GM18873 (cell line): ENCODE data around the gene LRP1-AS.

Source experiments
- ATAC-seq: cut with Tn5 transposase; IDR thresholded peaks from one replicate; pipeline ENCODE4 v1.9.1; 2021; ENCODE audit warnings: mild to moderate bottlenecking, moderate library complexity, moderate number of reproducible peaks; ENCODE audit not compliant: unreplicated experiment, low FRiP score

The LRP1-AS gene

GRCh38 chr12:57162553-57163125 lies 15.2 kb upstream of the LRP1-AS start:
- ATAC-seq, result no peak

GRCh38 chr12:57161491-57161890 lies 14.1 kb upstream of the LRP1-AS start:
- no peak for ATAC-seq

- ATAC-seq, result no peak
Observed at GRCh38 chr12:57160741-57161140, 13.3 kb upstream of the LRP1-AS start.

GRCh38 chr12:57160040-57160439 lies 12.6 kb upstream of the LRP1-AS start:
- no peak for ATAC-seq

DNA sequence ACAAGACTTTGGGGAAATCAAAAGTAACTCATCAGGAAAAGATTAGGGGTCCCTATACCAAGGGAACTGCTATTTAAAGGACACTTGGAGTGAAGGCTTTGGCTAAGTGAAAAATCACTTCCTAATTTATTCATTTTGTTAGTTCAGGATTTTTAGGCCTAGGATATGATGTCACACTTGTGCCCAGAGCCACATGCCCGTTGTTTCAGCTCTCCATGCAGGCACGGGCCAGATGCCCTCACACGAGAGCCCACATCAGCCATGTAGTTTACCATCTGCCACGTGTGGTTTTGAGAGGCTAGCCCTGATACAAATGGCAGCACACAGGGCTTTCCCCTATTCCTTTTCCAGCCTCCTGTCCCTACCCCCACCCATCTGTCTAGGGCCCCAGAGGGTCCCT lies 11.9 kb upstream of the LRP1-AS start:
- ATAC-seq, result no peak

- no peak for ATAC-seq
Observed at GRCh38 chr12:57158665-57159064, 11.2 kb upstream of the LRP1-AS start.

DNA sequence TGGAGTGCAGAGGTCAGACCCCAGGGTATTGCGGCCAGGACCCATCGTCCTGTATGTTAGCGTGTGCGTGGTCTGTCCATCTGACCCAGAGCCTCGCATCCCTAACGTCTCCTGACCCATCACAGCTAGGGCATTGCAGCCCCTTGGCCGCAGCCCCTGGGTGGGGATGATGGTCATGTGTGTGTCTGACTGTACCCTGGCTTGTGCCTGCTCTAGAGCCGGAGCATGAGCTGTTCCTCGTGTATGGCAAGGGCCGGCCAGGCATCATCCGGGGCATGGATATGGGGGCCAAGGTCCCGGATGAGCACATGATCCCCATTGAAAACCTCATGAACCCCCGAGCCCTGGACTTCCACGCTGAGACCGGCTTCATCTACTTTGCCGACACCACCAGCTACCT lies 10.8 kb upstream of the LRP1-AS start:
- ATAC-seq, result no peak

GRCh38 chr12:57157588-57158173 lies 10.3 kb upstream of the LRP1-AS start:
- ATAC-seq, result no peak

DNA sequence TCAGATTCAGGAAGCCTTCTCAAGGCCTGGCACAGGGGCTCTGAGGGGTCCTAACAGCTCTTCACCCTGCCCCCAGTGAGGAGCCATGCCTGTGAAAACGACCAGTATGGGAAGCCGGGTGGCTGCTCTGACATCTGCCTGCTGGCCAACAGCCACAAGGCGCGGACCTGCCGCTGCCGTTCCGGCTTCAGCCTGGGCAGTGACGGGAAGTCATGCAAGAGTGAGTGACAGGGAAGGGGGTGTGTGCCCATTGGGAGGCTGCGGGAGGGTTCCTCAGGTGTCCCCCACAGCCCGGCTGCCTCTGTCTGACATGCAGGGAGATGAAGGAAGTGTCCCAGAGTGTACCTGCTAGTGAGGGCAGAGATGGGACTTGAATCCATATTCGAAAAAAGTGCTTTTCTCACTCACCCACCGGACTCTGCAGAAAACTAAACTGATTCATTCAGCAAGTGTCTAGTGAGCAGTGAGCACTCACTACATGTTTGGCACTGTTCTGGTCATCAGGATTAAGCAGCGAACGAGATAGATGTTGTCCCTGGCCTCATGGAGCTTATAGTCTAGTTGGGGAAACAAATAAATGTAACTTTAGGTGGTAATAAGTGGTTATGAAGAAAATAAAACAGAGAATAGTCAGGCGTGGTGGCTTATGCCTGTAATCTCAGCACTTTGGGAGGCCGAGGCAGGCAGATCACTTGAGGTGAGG lies 9.4 kb upstream of the LRP1-AS start:
- no peak for ATAC-seq

DNA sequence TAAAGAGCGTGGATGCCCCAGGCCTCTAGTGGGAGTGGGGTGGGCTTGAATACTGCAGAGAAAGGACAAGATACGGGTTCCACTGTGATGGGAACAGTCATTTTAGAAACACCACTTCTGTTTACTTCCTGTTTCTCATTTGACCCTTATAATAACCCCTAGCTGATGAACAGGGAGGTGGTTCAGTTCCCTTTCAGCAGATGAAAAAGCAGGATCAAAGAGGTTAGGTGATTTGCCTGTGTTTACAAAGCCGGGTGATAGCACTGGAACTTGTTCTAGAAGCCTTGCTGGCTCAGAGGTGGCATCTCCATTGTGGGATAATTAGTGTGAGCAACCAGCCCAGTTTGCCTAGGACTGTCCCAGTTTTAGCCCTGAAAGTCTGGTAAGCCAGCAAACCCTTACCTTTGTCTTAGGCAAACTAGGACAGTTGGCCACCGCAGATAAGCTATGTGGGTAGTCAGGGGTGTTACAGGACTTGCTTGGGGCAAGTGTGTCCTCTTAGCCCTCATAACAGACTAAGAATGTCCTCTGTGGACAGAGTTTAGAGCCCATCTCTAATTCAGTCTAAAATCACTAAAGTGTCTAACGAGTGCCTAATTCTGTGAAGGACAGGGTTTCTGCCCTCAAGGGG lies 7.5 kb upstream of the LRP1-AS start:
- ATAC-seq, result no peak

DNA sequence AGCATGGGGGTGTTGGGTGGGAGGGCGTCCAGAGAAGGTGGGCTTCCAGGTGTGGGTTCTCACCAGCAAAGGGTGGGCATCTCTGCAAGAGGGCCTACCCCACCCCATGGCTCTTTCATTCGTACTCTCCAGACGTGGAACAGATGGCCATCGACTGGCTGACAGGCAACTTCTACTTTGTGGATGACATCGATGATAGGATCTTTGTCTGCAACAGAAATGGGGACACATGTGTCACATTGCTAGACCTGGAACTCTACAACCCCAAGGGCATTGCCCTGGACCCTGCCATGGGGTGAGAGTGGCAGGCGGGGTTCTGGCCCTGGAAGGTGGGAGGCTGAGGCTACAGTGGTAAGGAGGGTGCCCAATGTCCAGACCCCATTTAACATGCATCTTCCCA lies 6.7 kb upstream of the LRP1-AS start:
- ATAC-seq, result no peak

DNA sequence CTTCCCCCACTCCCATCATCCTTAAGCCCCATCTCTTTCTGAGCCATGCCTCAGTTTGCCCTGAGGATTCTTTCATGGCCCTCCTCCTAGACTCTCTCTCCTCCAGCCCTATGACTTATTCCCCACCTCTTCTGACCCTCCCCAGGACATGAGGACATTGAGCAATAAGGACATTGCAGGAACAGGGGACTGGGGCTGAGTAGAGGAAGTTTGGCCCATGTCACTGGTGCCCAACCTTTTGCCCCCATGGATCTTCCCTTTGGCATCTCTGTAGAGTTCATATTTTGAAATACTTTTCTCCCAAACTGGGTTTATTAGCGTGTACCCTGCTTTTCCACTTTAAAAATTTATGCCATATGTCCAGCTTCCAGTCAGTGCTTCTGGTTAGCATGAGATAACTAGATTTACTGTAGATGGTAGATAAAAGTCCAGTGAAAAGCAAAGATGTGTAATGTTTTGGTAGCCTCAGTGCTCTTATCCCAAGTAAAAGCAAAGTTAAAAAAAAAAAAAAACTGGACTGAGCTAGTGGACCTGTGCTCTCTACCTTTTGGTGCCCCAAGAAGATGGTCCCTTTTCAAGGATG lies 6.1 kb upstream of the LRP1-AS start:
- ATAC-seq, result no peak

DNA sequence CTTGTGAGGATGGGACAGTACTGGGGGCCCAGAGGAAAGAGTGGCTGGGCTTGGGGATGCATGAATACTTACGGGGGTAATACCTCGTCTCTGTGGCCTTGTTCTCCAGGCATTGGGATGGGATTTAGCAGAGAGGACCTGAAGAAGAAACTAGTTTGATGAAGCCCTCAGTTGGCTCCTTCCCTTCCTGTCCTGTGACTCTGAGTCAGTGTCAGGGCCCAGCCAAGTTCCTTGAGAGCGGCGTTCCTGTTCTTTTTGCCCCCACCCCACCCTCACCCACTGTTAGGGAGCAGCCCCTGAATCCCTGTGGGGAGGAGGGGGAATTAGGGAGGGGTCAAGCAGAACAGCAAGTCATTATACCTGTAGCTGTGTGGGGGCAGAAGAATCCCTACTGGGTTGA lies 5.2 kb upstream of the LRP1-AS start:
- no peak for ATAC-seq

- ATAC-seq, result no peak
Observed at GRCh38 chr12:57151741-57152630, 4.6 kb upstream of the LRP1-AS start.

- ATAC-seq, result no peak
Observed at GRCh38 chr12:57150400-57151000, 3.1 kb upstream of the LRP1-AS start.

- no peak for ATAC-seq
Observed at GRCh38 chr12:57149245-57149900, 2.0 kb upstream of the LRP1-AS start.

- ATAC-seq, result no peak
Observed at GRCh38 chr12:57148469-57149244, 1.2 kb upstream of the LRP1-AS start.

- ATAC-seq, result no peak
Observed at GRCh38 chr12:57146092-57146491, 1.3 kb downstream of the LRP1-AS start.
